ENCODE results near the gene SDHAF3. TPM values are rescaled to one million over a fixed set of nuclear protein-coding genes. Genes with fewer than 3 reads are reported as not detected.

SDHAF3 gene
- total RNA-seq, 2 donors from 2014 or later: 16.1 to 19.0 TPM

- peaks cover 20% of the 10 kb centered on the region for H3K27me3 Mint-ChIP-seq (ENCODE audit: low read depth)
- H3K4me3 Mint-ChIP-seq: no peak overlapping the region
- H3K4me1 Mint-ChIP-seq (ENCODE audit: low read depth): no peaks in the 10 kb centered on the region
- ATAC-seq (replicated peaks in 1 of 2) (no peak), DNase-seq (no peak)
- peaks cover 0 to 2% of the 10 kb centered on the region in 2 donors for H3K36me3 Mint-ChIP-seq (ENCODE audit: insufficient read depth in 2 of 2)
- no peak overlapping the region for H3K27ac Mint-ChIP-seq
- H3K9me3 Mint-ChIP-seq: peaks cover 1 to 3% of the 10 kb centered on the region in 2 donors
Measured at GRCh38 chr7:97198596-97198995, 81.1 kb downstream of the SDHAF3 start.

- Mint-ChIP-seq H3K27me3 (ENCODE audit: low read depth) (peaks cover 27% of the 10 kb centered on the region), H3K9me3 (peaks cover under 1% of the 10 kb centered on the region in 2 donors), H3K27ac (no peak overlapping the region), H3K4me1 (ENCODE audit: low read depth) (no peaks in the 10 kb centered on the region), H3K4me3 (no peak overlapping the region), H3K36me3 (ENCODE audit: insufficient read depth in 2 of 2) (no peaks in the 10 kb centered on the region)
- DNase-seq: no peak
- no peak for ATAC-seq (replicated peaks in 1 of 2)
Measured at GRCh38 chr7:97200018-97200417, 82.5 kb downstream of the SDHAF3 start.

GRCh38 chr7:97203957-97204356 is 86.5 kb downstream of the SDHAF3 start:
- Mint-ChIP-seq H3K4me3 (no peak overlapping the region), H3K27me3 (ENCODE audit: low read depth) (peaks cover 12% of the 10 kb centered on the region), H3K27ac (no peak overlapping the region), H3K9me3 (no peaks in the 10 kb centered on the region), H3K36me3 (ENCODE audit: insufficient read depth in 2 of 2) (no peaks in the 10 kb centered on the region), H3K4me1 (ENCODE audit: low read depth) (no peaks in the 10 kb centered on the region)
- no peak for DNase-seq
- ATAC-seq (replicated peaks in 1 of 2): no peak

GRCh38 chr7:97204821-97205220 is 87.3 kb downstream of the SDHAF3 start:
- DNase-seq: no peak

GRCh38 chr7:97215556-97215955 is 98.1 kb downstream of the SDHAF3 start:
- Mint-ChIP-seq H3K27ac (no peak overlapping the region), H3K9me3 (peaks cover 11 to 14% of the 10 kb centered on the region in 2 donors), H3K27me3 (ENCODE audit: low read depth) (peaks cover 9% of the 10 kb centered on the region), H3K4me1 (ENCODE audit: low read depth) (no peaks in the 10 kb centered on the region), H3K36me3 (ENCODE audit: insufficient read depth in 2 of 2) (peaks cover 0 to 3% of the 10 kb centered on the region in 2 donors), H3K4me3 (no peak overlapping the region)
- DNase-seq: no peak
- no peak for ATAC-seq (replicated peaks in 1 of 2)

More at GRCh38 chr7:97204821-97205220, 87.3 kb downstream of the SDHAF3 start:
- no peaks in the 10 kb centered on the region for H3K4me1 Mint-ChIP-seq (ENCODE audit: low read depth)
- H3K27me3 Mint-ChIP-seq (ENCODE audit: low read depth): peaks cover 12% of the 10 kb centered on the region
- no peaks in the 10 kb centered on the region for H3K36me3 Mint-ChIP-seq (ENCODE audit: insufficient read depth in 2 of 2)
- H3K27ac Mint-ChIP-seq: no peak overlapping the region
- no peaks in the 10 kb centered on the region for H3K9me3 Mint-ChIP-seq
- H3K4me3 Mint-ChIP-seq: no peak overlapping the region
- no peak for ATAC-seq (replicated peaks in 1 of 2)

- ATAC-seq (replicated peaks in 1 of 2) (no peak), DNase-seq (no peak)
- H3K9me3 Mint-ChIP-seq: peaks cover 2 to 10% of the 10 kb centered on the region in 2 donors
- no peaks in the 10 kb centered on the region for H3K36me3 Mint-ChIP-seq (ENCODE audit: insufficient read depth in 2 of 2)
- H3K4me1 Mint-ChIP-seq (ENCODE audit: low read depth): no peaks in the 10 kb centered on the region
- H3K27ac Mint-ChIP-seq: no peak overlapping the region
- peaks cover 27% of the 10 kb centered on the region for H3K27me3 Mint-ChIP-seq (ENCODE audit: low read depth)
- H3K4me3 Mint-ChIP-seq: no peak overlapping the region
Measured at GRCh38 chr7:97218767-97219166, 101.3 kb downstream of the SDHAF3 start.

GRCh38 chr7:97219237-97219636 is 101.7 kb downstream of the SDHAF3 start:
- Mint-ChIP-seq H3K36me3 (ENCODE audit: insufficient read depth in 2 of 2) (no peaks in the 10 kb centered on the region), H3K27ac (no peak overlapping the region), H3K4me1 (ENCODE audit: low read depth) (no peaks in the 10 kb centered on the region), H3K9me3 (peaks cover 2 to 10% of the 10 kb centered on the region in 2 donors), H3K27me3 (ENCODE audit: low read depth) (peaks cover 27% of the 10 kb centered on the region), H3K4me3 (no peak overlapping the region)
- no peak for DNase-seq
- no peak for ATAC-seq (replicated peaks in 1 of 2)

GRCh38 chr7:97224316-97224715 is 106.8 kb downstream of the SDHAF3 start:
- H3K4me1 Mint-ChIP-seq (ENCODE audit: low read depth): no peaks in the 10 kb centered on the region
- H3K4me3 Mint-ChIP-seq: no peak overlapping the region
- H3K9me3 Mint-ChIP-seq: no peaks in the 10 kb centered on the region
- ATAC-seq (replicated peaks in 1 of 2) (no peak), DNase-seq (no peak)
- H3K36me3 Mint-ChIP-seq (ENCODE audit: insufficient read depth in 2 of 2): no peaks in the 10 kb centered on the region
- no peak overlapping the region for H3K27ac Mint-ChIP-seq
- peaks cover 38% of the 10 kb centered on the region for H3K27me3 Mint-ChIP-seq (ENCODE audit: low read depth)

GRCh38 chr7:97226541-97226940 is 109.0 kb downstream of the SDHAF3 start:
- H3K27me3 Mint-ChIP-seq (ENCODE audit: low read depth): peaks cover 45% of the 10 kb centered on the region

More at GRCh38 chr7:97226541-97226940, 109.0 kb downstream of the SDHAF3 start:
- ATAC-seq (replicated peaks in 1 of 2): no peak
- Mint-ChIP-seq H3K36me3 (ENCODE audit: insufficient read depth in 2 of 2) (no peaks in the 10 kb centered on the region), H3K9me3 (no peaks in the 10 kb centered on the region), H3K27ac (no peak overlapping the region), H3K4me3 (no peak overlapping the region), H3K4me1 (ENCODE audit: low read depth) (no peaks in the 10 kb centered on the region)
- no peak for DNase-seq

Other genes starting within 250 kb of the SDHAF3 start
- gene DLX6, start 112.1 kb upstream of the SDHAF3 start, total RNA-seq: not detected
- gene DLX5, start 92.9 kb upstream of the SDHAF3 start, total RNA-seq: not detected